Neural cell (in vitro differentiated cells): ENCODE results near the gene CAPN7.

Experiments
- TAF1 ChIP-seq: IDR thresholded peaks from 2 replicates; pipeline ENCODE4 v1.6.1; 2012; ENCODE audit warnings: low read depth
- TF ChIP-seq, protein P1 (sequence below): fragments of 450-650 bp; IDR thresholded peaks from 2 replicates; pipeline ENCODE4 v1.5.1; 2014; ENCODE audit warnings: antibody characterized with exemption, mild to moderate bottlenecking, moderate library complexity; ENCODE audit not compliant: poor library complexity, severe bottlenecking

DNA sequence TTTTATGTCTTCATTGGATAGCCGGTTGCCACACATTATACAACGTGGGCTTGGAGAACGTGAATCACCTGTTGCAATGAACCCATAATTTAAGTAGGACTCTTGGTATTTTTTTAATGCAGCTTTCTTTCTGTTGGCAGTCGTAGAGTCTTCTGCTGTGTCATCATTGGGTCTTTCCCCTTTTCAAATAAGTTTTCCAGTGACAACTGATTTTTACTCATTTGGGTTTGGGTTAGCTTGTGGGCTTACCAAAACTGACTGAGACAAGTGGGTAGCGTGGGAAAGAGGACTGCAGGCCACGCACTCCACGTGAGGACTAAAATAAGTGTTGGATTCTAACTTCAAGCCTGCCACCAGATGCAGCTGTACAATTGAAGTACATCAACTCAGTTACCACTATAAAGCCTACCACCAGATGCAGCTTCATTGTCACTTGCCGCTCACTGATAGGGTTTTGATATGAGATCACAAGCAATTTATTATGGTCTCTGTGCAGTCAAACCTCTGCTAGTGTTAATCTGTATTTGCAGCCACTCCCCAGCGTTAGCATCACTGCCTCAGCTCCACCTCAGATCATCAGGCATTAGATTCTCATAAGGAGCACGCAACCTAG lies 6.4 kb upstream of the CAPN7 start:
- no peak for TF ChIP-seq TAF1
- TF ChIP-seq, protein P1, sequence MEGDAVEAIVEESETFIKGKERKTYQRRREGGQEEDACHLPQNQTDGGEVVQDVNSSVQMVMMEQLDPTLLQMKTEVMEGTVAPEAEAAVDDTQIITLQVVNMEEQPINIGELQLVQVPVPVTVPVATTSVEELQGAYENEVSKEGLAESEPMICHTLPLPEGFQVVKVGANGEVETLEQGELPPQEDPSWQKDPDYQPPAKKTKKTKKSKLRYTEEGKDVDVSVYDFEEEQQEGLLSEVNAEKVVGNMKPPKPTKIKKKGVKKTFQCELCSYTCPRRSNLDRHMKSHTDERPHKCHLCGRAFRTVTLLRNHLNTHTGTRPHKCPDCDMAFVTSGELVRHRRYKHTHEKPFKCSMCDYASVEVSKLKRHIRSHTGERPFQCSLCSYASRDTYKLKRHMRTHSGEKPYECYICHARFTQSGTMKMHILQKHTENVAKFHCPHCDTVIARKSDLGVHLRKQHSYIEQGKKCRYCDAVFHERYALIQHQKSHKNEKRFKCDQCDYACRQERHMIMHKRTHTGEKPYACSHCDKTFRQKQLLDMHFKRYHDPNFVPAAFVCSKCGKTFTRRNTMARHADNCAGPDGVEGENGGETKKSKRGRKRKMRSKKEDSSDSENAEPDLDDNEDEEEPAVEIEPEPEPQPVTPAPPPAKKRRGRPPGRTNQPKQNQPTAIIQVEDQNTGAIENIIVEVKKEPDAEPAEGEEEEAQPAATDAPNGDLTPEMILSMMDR, result no peak
